Ascending aorta (tissue), 2 donors: ENCODE results near the gene RIMS1. TPM values are rescaled to one million over a fixed set of nuclear protein-coding genes. Genes with fewer than 3 reads are reported as not detected.

Source experiments
- DNase-seq, 2 donors: peaks; one replicate each; pipeline ENCODE4 v3.0.0-alpha.2; 2019; ENCODE audit warnings: low spot score in 2 of 2
- H3K27ac ChIP-seq, 2 donors: fragments of 200-600 bp; sonication (generic); one replicate each; pipeline ENCODE4 v1.5.1; 2016 to 2017; ENCODE audit warnings: mild to moderate bottlenecking in 1 of 2
- H3K27me3 ChIP-seq: fragments of 200-600 bp; sonication (generic); one replicate; pipeline ENCODE4 v1.5.1; 2017
- H3K36me3 ChIP-seq, 2 donors: fragments of 200-600 bp; sonication (generic); one replicate each; pipeline ENCODE4 v1.5.1; 2016
- H3K4me1 ChIP-seq, 2 donors: fragments of 200-600 bp; sonication (generic); one replicate each; pipeline ENCODE4 v1.5.1; 2016 to 2017; ENCODE audit warnings: mild to moderate bottlenecking in 1 of 2
- H3K4me3 ChIP-seq, 2 donors: fragments of 200-600 bp; sonication (generic); one replicate each; pipeline ENCODE4 v1.5.1; 2016 to 2017; ENCODE audit warnings: mild to moderate bottlenecking in 1 of 2
- H3K9me3 ChIP-seq, 2 donors: fragments of 200-600 bp; sonication (generic); one replicate each; pipeline ENCODE4 v1.5.1; 2016
- intact Hi-C: fragments of 100-400 bp; cut with DNase I; formaldehyde crosslinking; loops from one replicate; pipeline ENCODE4 v1.15.1; 2023
- total RNA-seq: library from RNA; depleted of rRNA; stranded (reverse); fragments of >200 nt; gene quantifications from one replicate; pipeline ENCODE4 v1.1.0, GENCODE V29; 2016
- TF ChIP-seq, protein P1 (sequence below), 3 experiments: fragments of 200-600 bp in 2 of 3; fragments of 450-650 bp in 1 of 3; sonication (generic) in 2 of 3; IDR thresholded peaks; one replicate each; pipeline ENCODE4 v1.5.1; 2016 to 2019; ENCODE audit warnings: antibody characterized with exemption in 3 of 3, mild to moderate bottlenecking in 1 of 3, moderate library complexity in 1 of 3

Gene RIMS1
- total RNA-seq, 1 donor from 2014 or later = not detected

DNA sequence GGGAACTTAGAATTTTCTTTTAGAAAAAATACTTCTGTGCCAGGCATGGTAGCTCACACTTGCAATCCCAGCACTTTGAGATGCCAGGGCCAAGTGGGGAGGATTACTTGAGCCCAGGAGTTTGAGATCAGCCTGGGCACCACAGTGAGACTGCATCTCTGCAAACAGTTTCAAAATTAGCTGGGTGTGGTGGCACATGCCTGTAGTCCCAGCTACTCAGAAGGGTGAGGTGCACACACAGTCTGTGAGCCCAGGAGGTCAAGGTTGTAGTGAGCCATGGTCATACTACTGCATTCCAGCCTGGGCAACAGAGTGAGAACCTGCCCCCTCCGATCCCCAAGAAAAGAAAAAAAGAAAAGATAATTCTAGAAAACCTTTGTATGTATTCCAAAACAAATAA, 389.5 kb downstream of the RIMS1 start:
- TF ChIP-seq, protein P1, sequence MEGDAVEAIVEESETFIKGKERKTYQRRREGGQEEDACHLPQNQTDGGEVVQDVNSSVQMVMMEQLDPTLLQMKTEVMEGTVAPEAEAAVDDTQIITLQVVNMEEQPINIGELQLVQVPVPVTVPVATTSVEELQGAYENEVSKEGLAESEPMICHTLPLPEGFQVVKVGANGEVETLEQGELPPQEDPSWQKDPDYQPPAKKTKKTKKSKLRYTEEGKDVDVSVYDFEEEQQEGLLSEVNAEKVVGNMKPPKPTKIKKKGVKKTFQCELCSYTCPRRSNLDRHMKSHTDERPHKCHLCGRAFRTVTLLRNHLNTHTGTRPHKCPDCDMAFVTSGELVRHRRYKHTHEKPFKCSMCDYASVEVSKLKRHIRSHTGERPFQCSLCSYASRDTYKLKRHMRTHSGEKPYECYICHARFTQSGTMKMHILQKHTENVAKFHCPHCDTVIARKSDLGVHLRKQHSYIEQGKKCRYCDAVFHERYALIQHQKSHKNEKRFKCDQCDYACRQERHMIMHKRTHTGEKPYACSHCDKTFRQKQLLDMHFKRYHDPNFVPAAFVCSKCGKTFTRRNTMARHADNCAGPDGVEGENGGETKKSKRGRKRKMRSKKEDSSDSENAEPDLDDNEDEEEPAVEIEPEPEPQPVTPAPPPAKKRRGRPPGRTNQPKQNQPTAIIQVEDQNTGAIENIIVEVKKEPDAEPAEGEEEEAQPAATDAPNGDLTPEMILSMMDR (IDR thresholded peaks at IDR 0.05) = no peak
- Histone ChIP-seq H3K27me3 (no peaks in the 10 kb centered on the region), H3K9me3 (no peaks in the 10 kb centered on the region), H3K36me3 (no peaks in the 10 kb centered on the region), H3K4me3 (no peak overlapping the region), H3K4me1 (no peaks in the 10 kb centered on the region), H3K27ac (no peak overlapping the region)
- intact Hi-C loops = no loop called here
- no peak for DNase-seq

- no peak for DNase-seq
- H3K4me1 ChIP-seq = no peaks in the 10 kb centered on the region
- H3K9me3 ChIP-seq = no peaks in the 10 kb centered on the region
- H3K27me3 ChIP-seq = no peaks in the 10 kb centered on the region
- TF ChIP-seq, protein P1 (IDR thresholded peaks at IDR 0.05) = no peak
- no peak overlapping the region for H3K4me3 ChIP-seq
- no peaks in the 10 kb centered on the region for H3K36me3 ChIP-seq
- H3K27ac ChIP-seq = no peak overlapping the region
- intact Hi-C loops = no loop called here
Measured at GRCh38 chr6:72282201-72282600, 395.9 kb downstream of the RIMS1 start.

GRCh38 chr6:72283571-72283970, 397.2 kb downstream of the RIMS1 start:
- no peak for DNase-seq
- Histone ChIP-seq H3K36me3 (no peaks in the 10 kb centered on the region), H3K27me3 (no peaks in the 10 kb centered on the region), H3K4me1 (no peaks in the 10 kb centered on the region), H3K27ac (no peak overlapping the region), H3K9me3 (no peaks in the 10 kb centered on the region), H3K4me3 (no peak overlapping the region)
- intact Hi-C loops = no loop called here
- TF ChIP-seq, protein P1 (IDR thresholded peaks at IDR 0.05) = no peak

DNA sequence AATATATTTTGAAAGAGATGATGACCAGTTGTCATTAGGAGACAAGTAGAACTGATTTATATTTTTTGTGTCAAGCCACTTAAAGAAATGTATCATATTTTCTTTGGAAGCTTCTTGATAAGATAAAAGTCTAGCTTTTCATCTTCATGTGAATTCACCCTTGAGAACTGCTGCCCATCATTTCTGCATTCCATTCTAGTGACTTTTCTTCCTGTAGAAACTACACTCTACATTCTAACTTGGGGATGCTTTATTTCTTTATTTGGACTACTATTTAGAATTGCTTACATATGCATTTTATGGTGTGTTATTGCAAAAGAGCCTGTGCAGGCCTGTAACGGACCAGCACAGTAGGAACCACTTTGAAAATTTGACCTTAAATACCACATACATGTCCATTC, 400.6 kb downstream of the RIMS1 start:
- no peak for DNase-seq
- intact Hi-C loops = no loop called here
- Histone ChIP-seq H3K4me3 (no peak overlapping the region), H3K4me1 (no peaks in the 10 kb centered on the region), H3K36me3 (no peaks in the 10 kb centered on the region), H3K27ac (no peak overlapping the region), H3K27me3 (no peaks in the 10 kb centered on the region), H3K9me3 (no peaks in the 10 kb centered on the region)
- TF ChIP-seq, protein P1 (IDR thresholded peaks at IDR 0.05) = no peak

DNA sequence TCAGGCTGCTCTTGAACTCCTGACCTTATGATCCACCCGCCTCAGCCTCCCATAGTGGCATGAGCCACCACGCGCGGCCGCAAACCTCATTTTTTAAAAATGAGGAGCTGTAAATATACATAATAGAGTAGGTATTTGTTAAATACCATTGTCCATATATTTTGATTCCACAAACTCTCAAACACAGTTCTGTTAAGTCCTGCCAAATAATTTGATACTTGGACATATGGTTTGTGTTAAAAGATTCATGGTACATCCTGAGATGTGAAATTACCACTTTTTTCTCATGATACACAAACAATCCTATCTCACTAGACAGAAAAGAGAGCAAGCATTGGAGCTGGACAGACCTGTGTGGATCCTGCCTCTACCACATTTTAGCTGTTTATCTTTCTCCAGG, 401.5 kb downstream of the RIMS1 start:
- H3K27me3 ChIP-seq = no peaks in the 10 kb centered on the region
- H3K4me1 ChIP-seq = no peaks in the 10 kb centered on the region
- H3K4me3 ChIP-seq = no peak overlapping the region
- no peak overlapping the region for H3K27ac ChIP-seq
- intact Hi-C loops = no loop called here
- no peaks in the 10 kb centered on the region for H3K36me3 ChIP-seq
- no peaks in the 10 kb centered on the region for H3K9me3 ChIP-seq
- TF ChIP-seq, protein P1 (IDR thresholded peaks at IDR 0.05) = no peak
- no peak for DNase-seq

- no peaks in the 10 kb centered on the region for H3K27me3 ChIP-seq
- H3K36me3 ChIP-seq = no peaks in the 10 kb centered on the region
- no peak for DNase-seq
- H3K27ac ChIP-seq = no peak overlapping the region
- H3K4me3 ChIP-seq = no peak overlapping the region
- H3K4me1 ChIP-seq = no peaks in the 10 kb centered on the region
- no peaks in the 10 kb centered on the region for H3K9me3 ChIP-seq
- intact Hi-C loops = no loop called here
- TF ChIP-seq, protein P1 (IDR thresholded peaks at IDR 0.05) = no peak
Measured at GRCh38 chr6:72288592-72288991, 402.2 kb downstream of the RIMS1 start.
